BE2C (cell line): ENCODE measurements around the gene ZNF236.
A peak's percentile ranks its signal among the peaks of the same experiment; 100 is the strongest.

Experiments used
- DNase-seq: peaks from one replicate; pipeline ENCODE4 v3.0.0-alpha.2; 2020
- H3K27me3 ChIP-seq: fragments of 250-450 bp; sonication (Bioruptor Pico); 2 replicates; pipeline ENCODE4 v1.5.1; 2020; ENCODE audit warnings: mild to moderate bottlenecking
- H3K36me3 ChIP-seq: fragments of 250-450 bp; sonication (Bioruptor Pico); 2 replicates; pipeline ENCODE4 v1.5.1; 2020; ENCODE audit warnings: mild to moderate bottlenecking
- H3K4me1 ChIP-seq: fragments of 250-450 bp; sonication (Bioruptor Pico); 2 replicates; pipeline ENCODE4 v1.5.1; 2020
- H3K4me3 ChIP-seq: 2 replicates; pipeline ENCODE4 v1.5.1; 2011; ENCODE audit warnings: low read depth, low read length
- H3K9me3 ChIP-seq: fragments of 250-450 bp; sonication (Bioruptor Pico); 2 replicates; pipeline ENCODE4 v1.5.1; 2020
- TF ChIP-seq, protein P1 (sequence below): IDR thresholded peaks from 2 replicates; pipeline ENCODE4 v1.5.1; 2012; ENCODE audit warnings: mild to moderate bottlenecking, low read depth, low read length

The ZNF236 gene

GRCh38 chr18:77000527-77000926, 178.2 kb downstream of the ZNF236 start:
- TF ChIP-seq, protein P1, sequence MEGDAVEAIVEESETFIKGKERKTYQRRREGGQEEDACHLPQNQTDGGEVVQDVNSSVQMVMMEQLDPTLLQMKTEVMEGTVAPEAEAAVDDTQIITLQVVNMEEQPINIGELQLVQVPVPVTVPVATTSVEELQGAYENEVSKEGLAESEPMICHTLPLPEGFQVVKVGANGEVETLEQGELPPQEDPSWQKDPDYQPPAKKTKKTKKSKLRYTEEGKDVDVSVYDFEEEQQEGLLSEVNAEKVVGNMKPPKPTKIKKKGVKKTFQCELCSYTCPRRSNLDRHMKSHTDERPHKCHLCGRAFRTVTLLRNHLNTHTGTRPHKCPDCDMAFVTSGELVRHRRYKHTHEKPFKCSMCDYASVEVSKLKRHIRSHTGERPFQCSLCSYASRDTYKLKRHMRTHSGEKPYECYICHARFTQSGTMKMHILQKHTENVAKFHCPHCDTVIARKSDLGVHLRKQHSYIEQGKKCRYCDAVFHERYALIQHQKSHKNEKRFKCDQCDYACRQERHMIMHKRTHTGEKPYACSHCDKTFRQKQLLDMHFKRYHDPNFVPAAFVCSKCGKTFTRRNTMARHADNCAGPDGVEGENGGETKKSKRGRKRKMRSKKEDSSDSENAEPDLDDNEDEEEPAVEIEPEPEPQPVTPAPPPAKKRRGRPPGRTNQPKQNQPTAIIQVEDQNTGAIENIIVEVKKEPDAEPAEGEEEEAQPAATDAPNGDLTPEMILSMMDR, result peak; percentile 82
- Histone ChIP-seq H3K9me3 (no peaks in the 10 kb centered on the region), H3K4me3 (peak overlapping the region; percentile 11), H3K27me3 (no peaks in the 10 kb centered on the region), H3K36me3 (no peaks in the 10 kb centered on the region), H3K4me1 (no peaks in the 10 kb centered on the region)
- DNase-seq, result peak; percentile 44

GRCh38 chr18:77001041-77001440, 178.7 kb downstream of the ZNF236 start:
- no peaks in the 10 kb centered on the region for H3K4me1 ChIP-seq
- H3K9me3 ChIP-seq, result no peaks in the 10 kb centered on the region
- no peaks in the 10 kb centered on the region for H3K27me3 ChIP-seq
- TF ChIP-seq, protein P1, result no peak
- DNase-seq, result no peak
- H3K4me3 ChIP-seq, result no peak overlapping the region
- no peaks in the 10 kb centered on the region for H3K36me3 ChIP-seq

GRCh38 chr18:77001979-77002378, 179.6 kb downstream of the ZNF236 start:
- Histone ChIP-seq H3K27me3 (no peaks in the 10 kb centered on the region), H3K4me1 (no peaks in the 10 kb centered on the region), H3K36me3 (no peaks in the 10 kb centered on the region), H3K9me3 (no peaks in the 10 kb centered on the region), H3K4me3 (no peak overlapping the region)
- TF ChIP-seq, protein P1, result no peak
- DNase-seq, result no peak

GRCh38 chr18:77002496-77002895, 180.1 kb downstream of the ZNF236 start:
- Histone ChIP-seq H3K36me3 (no peaks in the 10 kb centered on the region), H3K9me3 (no peaks in the 10 kb centered on the region), H3K27me3 (no peaks in the 10 kb centered on the region), H3K4me3 (no peak overlapping the region), H3K4me1 (no peaks in the 10 kb centered on the region)
- TF ChIP-seq, protein P1, result no peak
- DNase-seq, result no peak

GRCh38 chr18:77003316-77003715, 181.0 kb downstream of the ZNF236 start:
- Histone ChIP-seq H3K4me1 (no peaks in the 10 kb centered on the region), H3K27me3 (no peaks in the 10 kb centered on the region), H3K36me3 (no peaks in the 10 kb centered on the region), H3K4me3 (no peak overlapping the region), H3K9me3 (no peaks in the 10 kb centered on the region)
- DNase-seq, result no peak
- TF ChIP-seq, protein P1, result no peak

- Histone ChIP-seq H3K36me3 (no peaks in the 10 kb centered on the region), H3K27me3 (no peaks in the 10 kb centered on the region), H3K4me3 (no peak overlapping the region), H3K9me3 (no peaks in the 10 kb centered on the region), H3K4me1 (no peaks in the 10 kb centered on the region)
- TF ChIP-seq, protein P1, result no peak
- no peak for DNase-seq
These were observed 182.4 kb downstream of the ZNF236 start for GRCh38 chr18:77004555-77005380.
